HepG2 (cell line): Measurements from ENCODE around the gene HSPA5. TPM values are rescaled to one million over a fixed set of nuclear protein-coding genes. Genes with fewer than 3 reads are reported as not detected.

Experiments
- CHD4 ChIP-seq: fragments of 200-600 bp; sonication (generic); IDR thresholded peaks from 2 replicates; pipeline ENCODE4 v1.7.0; 2017; ENCODE audit warnings: mild to moderate bottlenecking, low read length, borderline replicate concordance
- FOXK1 ChIP-seq: sonication (generic); formaldehyde crosslinking; IDR thresholded peaks from 2 replicates; pipeline ENCODE4 v1.4.0; 2020; ENCODE audit warnings: low read depth, missing genetic modification reagents, borderline replicate concordance
- HES4 ChIP-seq: sonication (generic); formaldehyde crosslinking; IDR thresholded peaks from 2 replicates; pipeline ENCODE4 v1.9.0; 2021; ENCODE audit warnings: mild to moderate bottlenecking, missing genetic modification reagents, borderline replicate concordance
- IKZF4 ChIP-seq: sonication (generic); formaldehyde crosslinking; IDR thresholded peaks from 2 replicates; pipeline ENCODE4 v1.5.1; 2020; ENCODE audit warnings: borderline replicate concordance, mild to moderate bottlenecking, low read depth, missing genetic modification reagents; ENCODE audit errors: not compliant biosample characterization
- KDM6A ChIP-seq: IDR thresholded peaks from 2 replicates; pipeline ENCODE4 v1.6.1; 2016; ENCODE audit warnings: low read depth
- KLF16 ChIP-seq, 2 experiments: sonication (generic) in 1 of 2; formaldehyde crosslinking in 1 of 2; IDR thresholded peaks; 2 replicates each; pipeline versions ENCODE4 v1.6.1 to v1.8.0; 2016 to 2023; ENCODE audit warnings: missing genetic modification reagents in 2 of 2, missing compliant biosample characterization in 1 of 2
- MYC ChIP-seq: sonication (generic); formaldehyde crosslinking; IDR thresholded peaks from 2 replicates; pipeline ENCODE4 v1.9.0; 2021; ENCODE audit warnings: missing genetic modification reagents, borderline replicate concordance
- RAD21 ChIP-seq: fragments of 450-650 bp; formaldehyde crosslinking; IDR thresholded peaks from 2 replicates; pipeline ENCODE4 v1.5.0; 2020; ENCODE audit warnings: mild to moderate bottlenecking
- SRSF1 ChIP-seq: fragments of 200-400 bp; formaldehyde crosslinking; optimal IDR thresholded peaks from 2 replicates; pipeline ENCODE3; 2017; ENCODE audit warnings: mild to moderate bottlenecking, low read depth, low read length, moderate library complexity
- XRCC5 ChIP-seq: fragments of 200-400 bp; formaldehyde crosslinking; optimal IDR thresholded peaks from 2 replicates; pipeline ENCODE3; 2017; ENCODE audit warnings: mild to moderate bottlenecking, low read length
- ZFAT ChIP-seq: sonication (generic); formaldehyde crosslinking; conservative IDR thresholded peaks from 2 replicates; pipeline ENCODE4 v1.8.1; 2023; ENCODE audit warnings: missing genetic modification reagents, inconsistent platforms
- ZNF550 ChIP-seq: sonication (generic); formaldehyde crosslinking; IDR thresholded peaks from 2 replicates; pipeline ENCODE4 v1.4.0; 2020; ENCODE audit warnings: mild to moderate bottlenecking, missing genetic modification reagents, borderline replicate concordance
- ZNF589 ChIP-seq: sonication (generic); formaldehyde crosslinking; conservative IDR thresholded peaks from 2 replicates; pipeline ENCODE4 v1.8.0; 2022; ENCODE audit warnings: mild to moderate bottlenecking, moderate library complexity, missing genetic modification reagents
- ZNF7 ChIP-seq: IDR thresholded peaks from 2 replicates; pipeline ENCODE4 v1.6.1; 2016; ENCODE audit warnings: missing biosample characterization, missing genetic modification reagents
- ZNF713 ChIP-seq: sonication (generic); formaldehyde crosslinking; IDR thresholded peaks from 2 replicates; pipeline ENCODE4 v1.4.0; 2020; ENCODE audit warnings: mild to moderate bottlenecking, missing genetic modification reagents
- polyA plus RNA-seq, 8 experiments: library from polyadenylated mRNA; depleted of rRNA in 3 of 8; stranded (reverse) in 7 of 8; unstranded in 1 of 8; fragments of >200 nt; fragmentation: Illumina TruSeq in 4 of 8; extraction: Trizol in 4 of 8; gene quantifications; 2 replicates each; pipeline versions ENCODE4 v1.2.1 to v1.2.3, GENCODE V29; 2011 to 2016; ENCODE audit warnings: low read depth in 4 of 8, missing spikeins in 1 of 8, mixed read lengths in 1 of 8; ENCODE audit not compliant: insufficient read depth in 1 of 8
- total RNA-seq, 5 experiments: library from RNA; depleted of rRNA; stranded (reverse); fragments of >200 nt; fragmentation: Illumina TruSeq; extraction: Trizol; gene quantifications; 2 replicates each; pipeline ENCODE4 v1.2.3, GENCODE V29; 2016; ENCODE audit warnings: low read depth in 1 of 5
- TF ChIP-seq, protein P1 (sequence below): sonication (generic); formaldehyde crosslinking; IDR thresholded peaks from 2 replicates; pipeline ENCODE4 v1.4.0; 2020; ENCODE audit warnings: missing genetic modification reagents
- TF ChIP-seq, protein P2 (sequence below): sonication (generic); formaldehyde crosslinking; conservative IDR thresholded peaks from 2 replicates; pipeline ENCODE4 v1.5.0; 2020; ENCODE audit warnings: missing genetic modification reagents
- TF ChIP-seq, protein P3 (sequence below): sonication (generic); formaldehyde crosslinking; IDR thresholded peaks from 2 replicates; pipeline ENCODE4 v1.4.0; 2020; ENCODE audit warnings: missing genetic modification reagents
- TF ChIP-seq, protein P4 (sequence below): sonication (generic); formaldehyde crosslinking; IDR thresholded peaks from 2 replicates; pipeline ENCODE4 v1.5.0; 2020; ENCODE audit warnings: missing genetic modification reagents, mild to moderate bottlenecking, borderline replicate concordance
- TF ChIP-seq, protein P5 (sequence below): sonication (generic); formaldehyde crosslinking; IDR thresholded peaks from 2 replicates; pipeline ENCODE4 v1.8.1; 2022; ENCODE audit warnings: low read depth, mild to moderate bottlenecking, missing genetic modification reagents

HSPA5 gene
- total and polyA plus RNA-seq, 2 of the 13 experiments (the other 11 are each of a cell fraction or from before 2014, with no cell fraction given), result 201 to 206 TPM

DNA sequence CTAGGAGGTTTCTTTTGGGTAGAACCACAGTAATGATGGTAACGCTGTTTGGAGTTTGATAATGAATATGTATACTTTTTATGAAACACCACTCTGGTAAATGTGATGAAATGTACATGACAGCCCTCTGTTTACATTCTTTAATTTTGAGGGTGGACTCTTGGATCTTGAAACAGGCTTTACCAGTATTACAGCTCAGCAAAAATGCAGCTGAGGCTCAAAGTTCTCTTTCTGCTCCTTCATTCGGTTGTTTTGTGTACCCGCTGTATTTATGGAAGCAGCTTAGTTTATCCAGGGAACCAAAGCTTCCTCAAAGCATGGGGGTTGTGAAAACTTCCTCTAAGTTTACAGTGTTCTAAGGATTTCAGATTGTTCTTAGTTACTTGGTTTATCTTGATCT lies 31.6 kb upstream of the HSPA5 start (continued):
- TF ChIP-seq, protein P1, sequence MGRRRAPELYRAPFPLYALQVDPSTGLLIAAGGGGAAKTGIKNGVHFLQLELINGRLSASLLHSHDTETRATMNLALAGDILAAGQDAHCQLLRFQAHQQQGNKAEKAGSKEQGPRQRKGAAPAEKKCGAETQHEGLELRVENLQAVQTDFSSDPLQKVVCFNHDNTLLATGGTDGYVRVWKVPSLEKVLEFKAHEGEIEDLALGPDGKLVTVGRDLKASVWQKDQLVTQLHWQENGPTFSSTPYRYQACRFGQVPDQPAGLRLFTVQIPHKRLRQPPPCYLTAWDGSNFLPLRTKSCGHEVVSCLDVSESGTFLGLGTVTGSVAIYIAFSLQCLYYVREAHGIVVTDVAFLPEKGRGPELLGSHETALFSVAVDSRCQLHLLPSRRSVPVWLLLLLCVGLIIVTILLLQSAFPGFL, result no peak
- peak in 1 of 2 experiments; percentile 52; a peak in 1 of 4 replicates for TF ChIP-seq KLF16 (CRISPR knock-in tag; IDR thresholded peaks at IDR 0.05)
- TF ChIP-seq, protein P2, sequence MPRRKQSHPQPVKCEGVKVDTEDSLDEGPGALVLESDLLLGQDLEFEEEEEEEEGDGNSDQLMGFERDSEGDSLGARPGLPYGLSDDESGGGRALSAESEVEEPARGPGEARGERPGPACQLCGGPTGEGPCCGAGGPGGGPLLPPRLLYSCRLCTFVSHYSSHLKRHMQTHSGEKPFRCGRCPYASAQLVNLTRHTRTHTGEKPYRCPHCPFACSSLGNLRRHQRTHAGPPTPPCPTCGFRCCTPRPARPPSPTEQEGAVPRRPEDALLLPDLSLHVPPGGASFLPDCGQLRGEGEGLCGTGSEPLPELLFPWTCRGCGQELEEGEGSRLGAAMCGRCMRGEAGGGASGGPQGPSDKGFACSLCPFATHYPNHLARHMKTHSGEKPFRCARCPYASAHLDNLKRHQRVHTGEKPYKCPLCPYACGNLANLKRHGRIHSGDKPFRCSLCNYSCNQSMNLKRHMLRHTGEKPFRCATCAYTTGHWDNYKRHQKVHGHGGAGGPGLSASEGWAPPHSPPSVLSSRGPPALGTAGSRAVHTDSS (CRISPR knock-in tag), result no peak
- no peak for TF ChIP-seq ZFAT (CRISPR knock-in tag)
- no peak; the same call in 1 of the 2 replicates for TF ChIP-seq CHD4
- peak; percentile 88 for TF ChIP-seq FOXK1 (CRISPR knock-in tag)
- no peak for TF ChIP-seq HES4 (CRISPR knock-in tag)
- TF ChIP-seq, protein P3, sequence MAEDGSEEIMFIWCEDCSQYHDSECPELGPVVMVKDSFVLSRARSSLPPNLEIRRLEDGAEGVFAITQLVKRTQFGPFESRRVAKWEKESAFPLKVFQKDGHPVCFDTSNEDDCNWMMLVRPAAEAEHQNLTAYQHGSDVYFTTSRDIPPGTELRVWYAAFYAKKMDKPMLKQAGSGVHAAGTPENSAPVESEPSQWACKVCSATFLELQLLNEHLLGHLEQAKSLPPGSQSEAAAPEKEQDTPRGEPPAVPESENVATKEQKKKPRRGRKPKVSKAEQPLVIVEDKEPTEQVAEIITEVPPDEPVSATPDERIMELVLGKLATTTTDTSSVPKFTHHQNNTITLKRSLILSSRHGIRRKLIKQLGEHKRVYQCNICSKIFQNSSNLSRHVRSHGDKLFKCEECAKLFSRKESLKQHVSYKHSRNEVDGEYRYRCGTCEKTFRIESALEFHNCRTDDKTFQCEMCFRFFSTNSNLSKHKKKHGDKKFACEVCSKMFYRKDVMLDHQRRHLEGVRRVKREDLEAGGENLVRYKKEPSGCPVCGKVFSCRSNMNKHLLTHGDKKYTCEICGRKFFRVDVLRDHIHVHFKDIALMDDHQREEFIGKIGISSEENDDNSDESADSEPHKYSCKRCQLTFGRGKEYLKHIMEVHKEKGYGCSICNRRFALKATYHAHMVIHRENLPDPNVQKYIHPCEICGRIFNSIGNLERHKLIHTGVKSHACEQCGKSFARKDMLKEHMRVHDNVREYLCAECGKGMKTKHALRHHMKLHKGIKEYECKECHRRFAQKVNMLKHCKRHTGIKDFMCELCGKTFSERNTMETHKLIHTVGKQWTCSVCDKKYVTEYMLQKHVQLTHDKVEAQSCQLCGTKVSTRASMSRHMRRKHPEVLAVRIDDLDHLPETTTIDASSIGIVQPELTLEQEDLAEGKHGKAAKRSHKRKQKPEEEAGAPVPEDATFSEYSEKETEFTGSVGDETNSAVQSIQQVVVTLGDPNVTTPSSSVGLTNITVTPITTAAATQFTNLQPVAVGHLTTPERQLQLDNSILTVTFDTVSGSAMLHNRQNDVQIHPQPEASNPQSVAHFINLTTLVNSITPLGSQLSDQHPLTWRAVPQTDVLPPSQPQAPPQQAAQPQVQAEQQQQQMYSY, result no peak
- no peak for TF ChIP-seq IKZF4 (CRISPR knock-in tag)
- no peak for TF ChIP-seq MYC (CRISPR knock-in tag)
- TF ChIP-seq ZNF589, result no peak
- TF ChIP-seq, protein P4, sequence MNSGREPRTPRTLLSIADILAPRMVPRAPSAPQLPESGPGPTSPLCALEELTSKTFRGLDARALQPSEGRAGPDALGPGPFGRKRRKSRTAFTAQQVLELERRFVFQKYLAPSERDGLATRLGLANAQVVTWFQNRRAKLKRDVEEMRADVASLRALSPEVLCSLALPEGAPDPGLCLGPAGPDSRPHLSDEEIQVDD, result no peak
- TF ChIP-seq SRSF1, result no peak
- TF ChIP-seq XRCC5, result no peak
- TF ChIP-seq, protein P5, sequence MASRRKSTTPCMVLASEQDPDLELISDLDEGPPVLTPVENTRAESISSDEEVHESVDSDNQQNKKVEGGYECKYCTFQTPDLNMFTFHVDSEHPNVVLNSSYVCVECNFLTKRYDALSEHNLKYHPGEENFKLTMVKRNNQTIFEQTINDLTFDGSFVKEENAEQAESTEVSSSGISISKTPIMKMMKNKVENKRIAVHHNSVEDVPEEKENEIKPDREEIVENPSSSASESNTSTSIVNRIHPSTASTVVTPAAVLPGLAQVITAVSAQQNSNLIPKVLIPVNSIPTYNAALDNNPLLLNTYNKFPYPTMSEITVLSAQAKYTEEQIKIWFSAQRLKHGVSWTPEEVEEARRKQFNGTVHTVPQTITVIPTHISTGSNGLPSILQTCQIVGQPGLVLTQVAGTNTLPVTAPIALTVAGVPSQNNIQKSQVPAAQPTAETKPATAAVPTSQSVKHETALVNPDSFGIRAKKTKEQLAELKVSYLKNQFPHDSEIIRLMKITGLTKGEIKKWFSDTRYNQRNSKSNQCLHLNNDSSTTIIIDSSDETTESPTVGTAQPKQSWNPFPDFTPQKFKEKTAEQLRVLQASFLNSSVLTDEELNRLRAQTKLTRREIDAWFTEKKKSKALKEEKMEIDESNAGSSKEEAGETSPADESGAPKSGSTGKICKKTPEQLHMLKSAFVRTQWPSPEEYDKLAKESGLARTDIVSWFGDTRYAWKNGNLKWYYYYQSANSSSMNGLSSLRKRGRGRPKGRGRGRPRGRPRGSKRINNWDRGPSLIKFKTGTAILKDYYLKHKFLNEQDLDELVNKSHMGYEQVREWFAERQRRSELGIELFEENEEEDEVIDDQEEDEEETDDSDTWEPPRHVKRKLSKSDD (CRISPR knock-in tag), result no peak
- no peak for TF ChIP-seq ZNF7
- no peak for TF ChIP-seq ZNF550 (CRISPR knock-in tag)
- peak; percentile 88 for TF ChIP-seq KDM6A (CRISPR knock-in tag)
- TF ChIP-seq RAD21, result no peak
- no peak for TF ChIP-seq ZNF713
